Stimulated activated CD4-positive, alpha-beta T cell treated with anti-CD3 and anti-CD28 coated beads, Interleukin-15, amount 100 ng/mL, for 24 hours (primary cell): Measurements from ENCODE around the gene ZHX3.

Source experiments
- DNase-seq: peaks from one replicate; pipeline ENCODE4 v3.0.0-alpha.2; 2020

The ZHX3 gene

DNA sequence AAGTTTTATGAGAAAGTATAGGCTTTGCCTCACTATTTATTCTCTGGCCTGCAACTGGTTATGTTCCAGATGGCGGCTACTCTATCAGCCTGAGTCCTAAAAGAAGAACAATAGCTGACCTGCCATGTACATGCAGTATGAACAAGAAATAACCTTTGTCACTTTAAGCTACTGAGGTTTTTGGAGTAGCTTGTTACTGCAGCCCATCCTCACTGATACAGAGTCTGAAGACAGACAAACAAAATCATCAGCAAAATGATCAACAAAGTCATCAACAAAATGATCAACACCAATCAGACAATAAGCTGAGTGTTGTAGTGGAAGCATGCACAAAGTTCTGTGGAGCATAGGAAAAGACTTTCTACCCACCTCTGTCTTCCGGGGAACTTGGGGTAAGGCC lies 97.7 kb downstream of the ZHX3 start:
- DNase-seq, result no peak

DNA sequence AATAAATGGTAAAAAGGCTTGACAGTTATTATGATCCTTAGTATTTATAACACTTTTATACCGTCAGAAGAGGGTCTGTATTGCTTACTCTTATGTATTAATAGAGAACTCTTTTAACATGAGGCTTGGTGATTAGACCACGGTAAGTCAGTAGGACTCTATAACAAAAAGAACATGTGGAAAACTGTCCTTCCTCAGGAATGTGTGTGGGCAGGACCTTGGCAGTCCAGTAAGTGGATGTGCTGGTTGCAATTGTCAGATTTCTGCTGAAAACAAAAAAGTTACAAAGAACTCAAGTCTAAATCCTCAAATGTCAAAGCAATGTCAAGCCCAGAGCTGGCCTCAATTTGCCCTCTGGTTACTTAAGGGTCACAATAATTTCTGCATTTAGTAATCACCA lies 99.1 kb downstream of the ZHX3 start:
- DNase-seq, result no peak

DNA sequence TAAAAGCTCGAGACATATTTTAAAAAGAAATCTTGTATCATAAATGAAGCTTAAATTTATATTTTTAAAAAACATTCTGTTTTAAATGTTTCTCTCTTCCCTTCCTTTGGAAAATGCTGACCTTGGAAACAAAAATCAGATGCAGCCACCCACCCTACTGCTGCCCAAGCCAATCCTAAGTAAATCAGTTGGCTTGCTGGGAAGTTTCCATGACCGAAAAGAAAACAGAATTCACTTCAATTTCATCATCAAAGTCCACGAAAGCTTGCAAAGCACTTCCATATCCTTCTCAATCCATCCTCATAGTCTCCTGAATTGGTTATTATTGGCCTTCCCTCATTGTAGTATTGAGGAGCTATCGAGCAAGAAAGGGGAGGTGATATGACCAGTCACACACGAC lies 100.1 kb downstream of the ZHX3 start:
- DNase-seq, result no peak

DNA sequence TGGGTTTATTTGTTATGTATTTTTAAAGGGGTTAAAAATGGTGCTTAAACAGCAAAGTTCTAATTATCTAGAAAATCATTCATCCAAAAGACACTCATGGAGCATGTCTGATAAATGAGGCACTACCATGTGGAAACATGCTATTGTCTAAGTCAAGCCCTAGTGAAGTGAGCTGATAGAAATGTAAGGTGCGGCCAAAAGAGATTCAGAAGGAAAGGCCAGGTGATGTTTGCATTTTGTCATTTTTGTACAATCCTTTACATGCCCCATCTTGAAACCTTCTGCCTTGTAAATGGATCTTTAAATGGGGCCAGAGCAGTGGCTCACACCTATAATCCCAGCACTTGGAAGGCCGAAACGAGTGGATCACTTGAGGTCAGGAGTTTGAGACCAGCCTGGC lies 102.9 kb downstream of the ZHX3 start:
- DNase-seq, result no peak

DNA sequence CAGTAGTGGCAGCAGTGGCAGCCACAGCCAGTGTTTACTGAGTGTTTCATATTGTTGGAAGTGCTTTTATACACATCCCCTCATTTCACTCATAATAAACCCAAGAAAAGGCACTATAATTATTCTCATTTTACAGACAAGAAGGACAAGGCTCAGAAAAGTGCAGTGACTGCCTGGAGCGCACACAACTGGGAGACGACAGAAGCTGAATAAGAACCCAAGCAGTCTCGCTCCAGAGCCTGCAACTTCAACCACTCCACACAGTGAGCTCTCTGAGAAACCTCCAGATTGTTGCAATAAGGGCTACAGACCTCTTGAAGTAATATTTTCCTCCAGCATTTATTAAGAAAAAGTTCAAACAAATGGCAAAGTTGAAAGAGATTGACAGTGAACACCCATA lies 103.3 kb downstream of the ZHX3 start:
- no peak for DNase-seq

DNA sequence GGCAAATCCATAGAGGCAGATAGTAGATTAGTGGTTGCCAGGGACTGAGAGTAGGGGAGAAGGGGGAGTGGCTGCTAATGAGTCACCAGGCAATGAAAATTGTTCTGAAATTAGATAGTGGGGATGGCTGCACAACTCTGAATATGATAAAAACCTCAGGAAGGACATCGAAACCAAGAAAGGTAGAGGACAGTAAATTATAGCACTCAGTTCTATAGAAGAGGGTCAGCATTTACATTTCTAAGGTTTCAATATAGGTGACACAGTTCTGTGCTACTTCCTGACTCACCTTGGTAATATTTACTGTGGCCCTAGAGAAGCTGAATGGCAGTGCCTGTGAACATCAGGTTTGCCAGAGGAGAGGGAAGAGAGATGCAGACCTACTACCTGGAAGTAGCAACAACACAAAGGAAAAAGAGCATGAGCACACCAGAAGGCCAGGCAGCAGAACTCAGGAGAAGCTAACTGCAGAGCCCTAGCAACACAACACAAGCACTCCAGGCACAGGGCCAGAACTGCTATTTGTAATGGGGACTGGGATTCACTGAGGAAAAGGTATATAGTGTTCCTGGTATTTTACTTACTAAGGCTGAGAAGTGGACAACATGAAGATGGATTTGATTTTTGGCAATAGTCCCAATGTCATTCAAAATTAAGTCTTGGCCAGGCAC lies 104.2 kb downstream of the ZHX3 start:
- DNase-seq, result no peak

DNA sequence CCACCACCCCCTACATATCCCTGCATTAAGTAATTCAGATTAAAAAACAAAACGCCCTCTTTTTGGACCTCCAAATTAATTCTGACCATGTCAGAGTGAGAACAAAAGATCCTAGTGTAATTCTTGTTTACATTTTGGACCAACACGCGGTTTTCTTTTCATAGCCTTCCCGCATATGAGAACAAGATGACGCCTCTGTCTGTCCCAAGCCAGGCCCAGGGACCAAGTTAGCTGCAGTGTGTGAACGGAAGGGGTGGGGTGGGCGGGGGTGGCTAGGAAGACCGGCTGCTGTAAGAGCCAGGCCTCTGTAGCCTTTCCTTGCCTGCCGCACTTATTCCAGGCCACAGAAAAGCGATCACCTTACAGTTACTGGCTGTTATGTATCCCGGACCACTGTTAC lies 112.2 kb downstream of the ZHX3 start:
- DNase-seq, result no peak

DNA sequence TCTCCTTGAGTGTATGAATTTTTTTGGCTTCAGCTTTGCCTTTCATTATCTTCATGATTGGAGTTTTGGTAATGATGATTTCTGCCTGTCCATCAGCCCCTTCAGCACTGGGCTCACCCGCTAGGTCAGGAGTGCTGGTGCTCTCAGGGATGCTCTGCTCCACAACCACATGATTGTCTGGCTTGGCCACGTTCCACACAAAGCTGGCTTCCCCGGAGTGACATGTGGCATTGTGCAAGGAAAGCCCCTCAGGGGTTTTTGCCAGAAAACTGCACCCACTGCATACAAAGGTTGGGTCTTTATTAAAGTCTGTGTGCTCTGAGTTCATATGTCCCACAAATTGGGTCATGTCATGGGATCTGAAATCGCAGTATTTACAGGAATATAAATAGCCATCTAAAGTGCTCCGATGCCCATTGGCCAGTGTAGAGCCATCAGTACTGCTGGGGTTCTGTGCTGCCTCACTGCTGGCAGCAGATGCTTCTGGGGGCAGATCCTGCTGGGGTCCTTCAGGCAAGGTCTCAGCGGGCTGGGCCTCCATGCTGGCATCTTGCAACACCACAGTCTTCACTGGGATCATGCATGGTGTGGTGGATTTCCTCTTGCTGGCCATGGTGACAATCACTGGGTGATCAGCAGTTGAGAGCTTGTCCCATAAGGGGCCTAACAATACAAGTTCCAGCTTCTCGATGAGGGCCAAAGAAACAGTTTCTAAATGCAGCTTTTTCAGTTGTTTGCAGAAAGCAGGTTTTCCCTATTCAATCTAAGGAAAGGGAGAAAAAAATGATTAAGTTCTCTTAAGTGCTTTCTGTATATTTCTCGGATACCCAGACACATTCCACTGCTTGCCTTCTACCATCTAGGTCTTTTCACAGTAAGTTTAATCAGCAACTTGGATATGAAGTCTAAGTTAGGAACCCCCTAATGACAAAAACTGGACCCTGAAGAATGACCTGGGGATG lies 112.9 kb downstream of the ZHX3 start:
- DNase-seq, result no peak

DNA sequence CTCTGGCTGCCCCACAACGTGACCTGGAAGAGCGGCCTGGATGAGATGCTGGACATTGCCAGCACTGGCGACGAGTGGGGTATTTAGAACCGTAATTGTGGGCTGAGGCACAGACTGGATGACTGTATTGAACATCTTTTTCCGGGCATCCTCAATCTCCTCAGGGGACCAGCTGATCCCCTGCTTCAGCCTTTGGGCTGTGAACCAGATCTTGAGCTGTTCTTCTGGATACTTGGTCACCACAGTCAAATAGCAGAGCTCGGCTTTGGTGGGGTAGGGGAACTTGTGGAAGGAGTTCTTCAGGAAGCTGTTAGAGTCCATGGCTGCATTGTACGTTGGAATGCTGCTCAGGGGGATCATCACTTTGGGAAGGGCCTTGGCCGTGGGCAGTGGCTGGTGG lies 113.9 kb downstream of the ZHX3 start:
- DNase-seq, result no peak

DNA sequence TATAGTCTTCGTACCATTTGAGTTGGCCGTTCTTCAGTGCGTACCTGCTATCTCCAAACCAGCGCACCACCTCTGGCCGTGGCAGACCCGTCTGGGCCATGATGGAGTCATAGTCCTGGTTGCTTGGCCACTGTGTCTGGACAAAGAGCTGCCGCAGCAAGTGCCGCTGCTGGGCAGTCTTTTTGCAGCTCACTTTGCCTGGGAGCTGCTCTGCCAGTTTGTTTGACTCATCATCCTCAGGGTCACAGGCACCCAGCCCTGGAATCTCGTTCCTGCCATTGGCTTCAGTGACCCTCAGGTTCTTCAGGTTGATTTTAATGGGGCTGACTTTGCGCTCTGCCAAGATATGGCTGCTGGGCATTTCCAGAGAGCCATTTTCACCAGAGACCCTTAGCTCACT lies 115.1 kb downstream of the ZHX3 start:
- no peak for DNase-seq

DNA sequence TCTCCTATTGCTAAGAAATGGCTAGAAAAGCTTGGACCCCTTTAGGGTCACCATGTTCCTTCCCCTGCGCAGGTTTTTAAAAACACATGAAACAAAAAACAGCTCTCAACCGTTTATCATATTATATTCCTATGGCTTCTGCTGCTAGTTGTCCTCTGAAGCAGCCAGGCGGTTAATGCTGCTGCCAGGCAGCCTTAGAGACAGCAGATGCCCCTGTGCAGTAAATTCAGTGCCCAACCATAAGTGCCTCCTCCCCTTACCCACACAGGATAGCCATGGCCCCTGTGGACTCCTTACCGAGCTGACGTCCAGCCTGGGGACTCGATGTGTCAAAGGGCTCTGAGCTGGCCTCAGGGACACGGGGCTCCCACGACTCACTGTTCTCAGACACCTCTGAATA lies 115.8 kb downstream of the ZHX3 start:
- DNase-seq, result no peak

DNA sequence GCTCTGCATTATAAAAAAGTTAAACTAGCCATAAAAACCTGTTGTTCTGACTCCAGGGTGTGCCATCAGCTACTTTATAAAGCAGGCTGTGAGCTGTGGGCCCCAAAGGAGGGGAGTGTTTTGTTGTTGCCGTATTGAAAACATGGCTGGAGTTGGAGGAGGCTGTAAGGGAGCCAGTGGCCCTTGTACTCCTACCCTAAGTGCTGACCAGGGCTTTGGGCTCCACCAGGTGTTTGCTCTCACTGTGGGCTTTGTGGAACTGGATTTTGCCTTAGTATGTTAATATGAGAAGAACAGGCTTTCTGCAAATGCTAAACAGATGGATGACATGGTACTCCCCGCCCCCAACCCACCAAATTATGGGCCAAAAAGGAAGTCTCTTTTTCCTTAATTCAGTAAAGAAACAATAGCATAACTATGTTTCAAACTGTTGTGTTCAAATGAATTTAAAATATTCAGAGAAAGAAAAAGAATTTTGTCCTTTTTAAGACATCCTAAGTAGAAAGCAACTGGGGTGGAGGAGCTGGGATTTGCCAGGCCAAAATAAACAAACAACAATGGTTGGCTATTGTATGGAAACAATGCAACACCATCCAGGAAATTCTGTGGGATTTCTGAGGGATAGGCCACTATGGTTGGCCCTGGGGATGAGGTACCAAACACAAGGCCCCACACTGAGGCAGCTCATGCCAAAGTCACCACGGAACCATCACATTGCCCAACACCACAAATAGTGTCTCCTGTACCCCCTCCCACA lies 116.9 kb downstream of the ZHX3 start:
- DNase-seq, result no peak

DNA sequence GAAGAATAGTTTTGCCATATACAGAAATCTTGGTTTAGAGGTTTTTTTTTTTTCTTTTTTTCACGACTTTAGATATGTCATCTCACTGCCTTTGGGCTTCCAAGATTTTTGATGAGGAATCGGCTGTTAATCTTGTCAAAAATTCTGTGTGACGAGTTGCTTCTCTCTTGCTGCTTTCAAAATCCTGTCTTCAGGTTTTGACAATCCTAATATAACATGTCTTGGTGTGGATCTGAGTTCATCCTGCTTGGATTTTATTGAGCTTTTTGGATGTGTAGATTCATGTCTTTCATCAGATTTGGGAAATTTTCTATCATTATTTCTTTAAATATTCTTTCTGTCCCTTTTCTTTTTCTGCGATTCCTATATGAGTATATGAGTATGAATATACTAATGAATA lies 119.1 kb downstream of the ZHX3 start:
- DNase-seq, result no peak

DNA sequence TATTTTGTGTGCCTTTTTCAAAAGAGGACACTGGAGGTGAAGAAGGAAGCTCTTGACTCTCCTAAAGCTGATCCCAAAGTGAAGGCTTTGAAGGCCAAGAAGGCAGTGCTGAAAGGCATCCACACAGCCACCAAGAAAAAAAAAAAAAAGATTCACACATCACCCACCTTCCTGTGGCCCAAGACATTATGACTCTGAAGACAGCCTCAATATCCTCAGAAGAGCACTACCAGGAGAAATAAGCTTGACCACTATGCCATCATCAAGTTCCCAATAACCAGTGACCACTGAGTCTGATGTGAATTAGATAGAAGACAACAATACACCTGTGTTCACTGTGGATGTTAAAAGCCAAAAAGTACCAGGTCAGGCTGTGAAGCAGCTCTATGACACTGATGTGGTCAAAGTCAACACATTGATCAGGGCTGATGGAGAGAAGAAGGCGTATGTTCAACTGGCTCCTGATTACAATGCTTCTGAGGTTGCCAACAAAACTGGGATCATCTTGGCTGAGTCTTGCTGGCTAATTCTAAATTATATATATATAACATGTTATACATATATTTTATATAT lies 120.8 kb downstream of the ZHX3 start:
- no peak for DNase-seq

DNA sequence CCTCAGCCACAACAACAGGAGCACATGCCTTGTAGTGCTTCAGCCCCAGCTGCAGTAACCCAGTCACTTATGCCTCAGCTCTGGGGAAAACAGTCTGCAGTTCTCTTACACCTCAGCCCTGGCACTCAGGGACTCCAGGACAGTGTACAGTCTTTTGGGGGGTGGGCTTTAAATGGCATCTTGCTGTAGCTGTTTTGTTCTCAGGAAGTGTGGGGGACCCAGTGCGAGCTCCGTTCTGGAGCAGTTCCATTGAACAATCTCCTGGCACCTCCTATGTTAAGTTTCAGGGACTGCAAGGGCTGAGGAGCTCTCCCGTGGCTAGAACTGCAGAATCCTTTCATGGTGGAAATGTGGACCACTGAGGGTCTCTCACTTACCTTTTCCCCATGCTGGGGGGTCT lies 125.0 kb downstream of the ZHX3 start:
- DNase-seq, result no peak

DNA sequence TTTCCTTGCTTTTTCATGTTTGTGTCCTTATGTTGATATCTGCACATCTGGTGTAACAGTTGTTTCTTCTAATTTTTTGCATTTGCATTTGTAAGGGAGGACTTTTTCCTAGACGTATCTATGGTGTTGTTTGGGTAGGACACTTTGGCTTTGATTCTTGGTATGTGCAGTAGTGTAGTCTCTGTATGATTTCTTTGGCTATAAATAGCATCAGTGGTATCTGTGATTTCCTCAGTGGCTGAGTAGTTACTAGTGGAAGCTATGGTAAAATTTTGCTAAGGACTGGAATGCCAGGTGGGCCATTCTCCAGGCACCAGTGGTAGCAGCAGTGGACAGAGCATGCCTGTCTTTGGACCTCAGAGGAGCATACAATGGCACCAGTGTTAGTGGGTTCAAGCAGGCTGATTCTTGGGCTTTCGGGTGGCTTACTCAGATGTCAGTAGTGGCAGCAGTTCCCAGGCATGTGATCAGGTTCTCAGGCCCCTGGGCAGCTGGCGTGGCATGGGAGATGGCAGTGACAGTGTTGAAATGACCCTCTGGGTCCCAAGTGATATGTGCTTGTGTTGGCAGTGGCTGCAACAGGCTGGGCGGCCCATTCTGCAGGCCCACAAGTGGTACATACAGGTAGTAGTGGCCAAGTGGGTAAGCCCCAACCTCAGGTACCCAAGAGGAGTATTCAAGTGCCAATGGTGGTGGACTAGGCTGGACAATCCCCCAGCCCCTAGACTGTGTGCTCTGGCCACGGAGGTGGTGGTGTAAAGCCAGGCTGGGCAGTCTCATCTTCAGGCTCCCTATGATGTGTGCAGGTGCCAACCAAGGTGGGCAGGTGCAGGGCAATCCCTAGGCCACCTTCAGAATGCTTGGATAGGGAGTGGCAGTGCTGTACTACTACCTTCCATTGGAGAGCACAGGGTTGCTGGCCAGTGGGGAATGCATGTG lies 125.7 kb downstream of the ZHX3 start:
- no peak for DNase-seq

DNA sequence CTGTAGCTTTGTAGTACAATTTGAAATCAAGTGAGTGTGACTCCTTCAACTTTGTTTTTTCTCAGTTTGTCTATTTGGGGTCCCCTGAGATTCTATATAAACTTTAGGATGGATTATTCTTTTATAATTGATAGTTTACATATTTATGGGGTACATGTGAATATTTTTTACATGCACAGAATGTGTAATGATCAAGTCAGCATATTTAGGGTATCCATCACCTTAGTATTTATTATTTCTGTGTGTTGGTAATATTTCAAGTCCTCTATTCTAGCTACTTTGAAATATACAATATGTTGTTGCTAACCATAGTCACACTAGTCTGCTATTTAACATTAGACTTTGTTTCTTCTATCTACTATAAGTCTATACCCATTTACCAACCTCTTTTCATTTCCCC lies 129.9 kb downstream of the ZHX3 start:
- no peak for DNase-seq

DNA sequence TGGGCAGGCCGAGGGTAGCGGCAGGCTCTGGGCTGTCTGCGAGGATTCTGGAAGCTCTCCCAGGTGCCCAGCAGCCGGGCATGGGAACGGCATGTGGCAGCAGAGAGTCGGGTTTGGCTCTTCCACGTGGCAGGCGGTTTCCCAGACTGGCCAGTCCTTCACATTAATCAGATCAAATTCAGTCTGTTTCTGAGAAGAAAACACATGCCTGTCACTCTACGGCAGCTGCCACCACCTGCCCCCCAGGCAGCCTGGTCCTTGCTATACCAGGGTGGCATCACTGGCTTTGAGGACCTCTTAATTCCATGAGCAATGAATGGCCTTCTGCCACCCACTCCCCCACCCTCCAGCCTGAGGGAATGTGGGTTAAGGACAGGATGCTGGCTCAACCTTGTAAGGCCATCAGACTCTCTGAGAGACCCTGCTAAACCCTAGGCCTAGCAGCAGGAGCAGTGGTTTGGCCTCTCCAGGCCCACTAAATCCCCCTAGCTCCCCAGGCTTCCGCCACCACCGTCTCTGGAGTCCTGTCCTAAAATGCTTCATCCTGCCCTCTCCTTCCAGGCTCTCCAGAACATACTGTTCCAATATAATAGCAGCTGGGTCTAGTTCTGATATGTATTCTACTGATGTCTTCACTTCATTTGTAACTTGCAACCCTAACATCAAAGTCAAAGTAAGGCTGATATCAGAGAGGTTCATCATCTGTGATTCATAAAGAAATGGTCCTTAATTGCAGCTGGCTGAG lies 132.3 kb downstream of the ZHX3 start:
- no peak for DNase-seq

DNA sequence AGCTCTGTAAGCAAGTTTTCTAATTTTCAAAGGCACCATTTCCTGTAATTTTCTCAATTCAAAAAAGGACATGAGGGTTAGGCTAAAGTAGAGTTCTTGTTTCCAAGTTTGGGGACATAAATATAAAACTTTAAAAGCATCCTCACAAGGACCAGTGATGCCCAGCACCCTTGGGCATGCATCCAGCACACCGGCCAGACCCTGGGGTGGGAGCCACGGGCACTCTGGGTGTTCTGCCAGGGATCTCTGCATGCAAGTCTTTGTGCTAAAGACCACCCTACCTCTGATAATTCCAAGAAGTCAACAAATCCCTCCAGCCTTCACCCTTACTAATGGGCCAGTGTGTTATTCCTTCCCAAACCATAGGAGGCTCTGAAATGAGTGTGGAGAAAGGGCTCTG lies 133.7 kb downstream of the ZHX3 start:
- no peak for DNase-seq

DNA sequence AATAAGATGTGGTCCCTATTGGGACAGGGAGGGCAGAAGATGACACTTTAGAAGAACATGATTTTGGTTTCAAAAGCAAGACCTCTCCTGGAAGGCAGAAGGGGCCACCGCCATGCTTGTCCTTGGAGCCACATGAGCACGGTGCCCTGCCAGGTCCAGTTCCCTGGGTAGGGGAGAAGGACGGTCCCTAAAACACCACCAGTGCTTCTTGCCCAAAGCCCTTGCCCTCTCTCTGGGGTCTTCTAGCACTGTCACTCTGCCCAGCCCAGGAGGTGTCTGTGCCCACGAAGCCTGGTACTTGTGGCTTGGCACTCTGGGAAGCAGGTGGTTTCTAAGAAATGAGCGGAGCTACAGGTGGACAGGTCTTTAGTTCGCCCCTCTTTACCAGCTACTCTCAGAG lies 134.1 kb downstream of the ZHX3 start:
- no peak for DNase-seq
